HepG2 (cell line): ENCODE data around the gene CPEB4. TPM values are rescaled to one million over a fixed set of nuclear protein-coding genes. Genes with fewer than 3 reads are reported as not detected.

Experiments used
- CBX1 ChIP-seq: IDR thresholded peaks from one replicate; pipeline ENCODE4 v1.6.1; 2016; ENCODE audit warnings: antibody characterized with exemption, low read depth
- EEA1 ChIP-seq: sonication (generic); formaldehyde crosslinking; IDR thresholded peaks from 2 replicates; pipeline ENCODE4 v1.5.1; 2020; ENCODE audit warnings: mild to moderate bottlenecking, missing genetic modification reagents, borderline replicate concordance
- GTF2F1 ChIP-seq: fragments of 150-350 bp; IDR thresholded peaks from 2 replicates; pipeline ENCODE4 v1.6.1; 2014; ENCODE audit warnings: low read length
- HNF1B ChIP-seq: sonication (generic); formaldehyde crosslinking; IDR thresholded peaks from 2 replicates; pipeline ENCODE4 v1.5.1; 2020; ENCODE audit warnings: mild to moderate bottlenecking, moderate library complexity, missing genetic modification reagents
- HNF4A ChIP-seq: sonication (generic); formaldehyde crosslinking; IDR thresholded peaks from 2 replicates; pipeline ENCODE4 v1.4.0; 2020; ENCODE audit warnings: missing genetic modification reagents
- LCORL ChIP-seq, 2 experiments: fragments of 450-650 bp in 1 of 2; sonication (generic) in 1 of 2; formaldehyde crosslinking in 1 of 2; IDR thresholded peaks; 2 replicates each; pipeline versions ENCODE4 v1.5.0 to v1.6.1; 2017 to 2020; ENCODE audit warnings: antibody characterized with exemption in 1 of 2, missing genetic modification reagents in 1 of 2
- MED1 ChIP-seq: sonication (generic); formaldehyde crosslinking; IDR thresholded peaks from 2 replicates; pipeline ENCODE4 v1.4.0; 2020; ENCODE audit warnings: missing genetic modification reagents
- REXO4 ChIP-seq: sonication (generic); formaldehyde crosslinking; IDR thresholded peaks from 2 replicates; pipeline ENCODE4 v1.8.0; 2022; ENCODE audit warnings: missing genetic modification reagents, mild to moderate bottlenecking, borderline replicate concordance
- SOX5 ChIP-seq: IDR thresholded peaks from 2 replicates; pipeline ENCODE4 v1.6.1; 2016; ENCODE audit warnings: borderline replicate concordance
- SOX6 ChIP-seq, 2 experiments: fragments of 450-650 bp in 1 of 2; sonication (generic) in 1 of 2; formaldehyde crosslinking in 1 of 2; IDR thresholded peaks; 2 replicates each; pipeline versions ENCODE4 v1.4.0 to v1.6.1; 2017 to 2020; ENCODE audit warnings: antibody characterized with exemption in 1 of 2, mild to moderate bottlenecking in 1 of 2, missing genetic modification reagents in 1 of 2
- SP5 ChIP-seq: IDR thresholded peaks from 2 replicates; pipeline ENCODE4 v1.6.1; 2016; ENCODE audit warnings: low read depth, borderline replicate concordance
- TFE3 ChIP-seq: IDR thresholded peaks from 2 replicates; pipeline ENCODE4 v1.6.1; 2016
- ZMYM3 ChIP-seq: sonication (generic); formaldehyde crosslinking; IDR thresholded peaks from 2 replicates; pipeline ENCODE4 v1.5.1; 2020; ENCODE audit warnings: mild to moderate bottlenecking, missing genetic modification reagents
- ZNF292 ChIP-seq: sonication (generic); formaldehyde crosslinking; IDR thresholded peaks from 2 replicates; pipeline ENCODE4 v1.8.1; 2022; ENCODE audit warnings: mild to moderate bottlenecking, low read depth, missing genetic modification reagents, borderline replicate concordance
- ZNF431 ChIP-seq: sonication (generic); formaldehyde crosslinking; IDR thresholded peaks from 2 replicates; pipeline ENCODE4 v1.9.0; 2022; ENCODE audit warnings: missing genetic modification reagents, low read depth, mild to moderate bottlenecking, borderline replicate concordance
- ZNF572 ChIP-seq: sonication (generic); formaldehyde crosslinking; IDR thresholded peaks from 2 replicates; pipeline ENCODE4 v1.5.1; 2020; ENCODE audit warnings: mild to moderate bottlenecking, missing genetic modification reagents
- ZNF614 ChIP-seq: IDR thresholded peaks from 2 replicates; pipeline ENCODE4 v1.6.1; 2018; ENCODE audit warnings: missing biosample characterization, missing genetic modification reagents, inconsistent platforms, borderline replicate concordance
- ZNF652 ChIP-seq: IDR thresholded peaks from 2 replicates; pipeline ENCODE4 v1.6.1; 2016; ENCODE audit warnings: low read depth, borderline replicate concordance
- ZNF792 ChIP-seq: IDR thresholded peaks from 2 replicates; pipeline ENCODE4 v1.6.1; 2016
- ZNF879 ChIP-seq: sonication (generic); formaldehyde crosslinking; IDR thresholded peaks from 2 replicates; pipeline ENCODE4 v1.8.1; 2023; ENCODE audit warnings: missing genetic modification reagents
- ZNF891 ChIP-seq: sonication (generic); formaldehyde crosslinking; IDR thresholded peaks from 2 replicates; pipeline ENCODE4 v1.5.0; 2020; ENCODE audit warnings: mild to moderate bottlenecking, missing genetic modification reagents
- polyA plus RNA-seq, 8 experiments: library from polyadenylated mRNA; depleted of rRNA in 3 of 8; stranded (reverse) in 7 of 8; unstranded in 1 of 8; fragments of >200 nt; fragmentation: Illumina TruSeq in 4 of 8; extraction: Trizol in 4 of 8; gene quantifications; 2 replicates each; pipeline versions ENCODE4 v1.2.1 to v1.2.3, GENCODE V29; 2011 to 2016; ENCODE audit warnings: low read depth in 4 of 8, missing spikeins in 1 of 8, mixed read lengths in 1 of 8; ENCODE audit not compliant: insufficient read depth in 1 of 8
- total RNA-seq, 5 experiments: library from RNA; depleted of rRNA; stranded (reverse); fragments of >200 nt; fragmentation: Illumina TruSeq; extraction: Trizol; gene quantifications; 2 replicates each; pipeline ENCODE4 v1.2.3, GENCODE V29; 2016; ENCODE audit warnings: low read depth in 1 of 5
- TF ChIP-seq, protein P1 (sequence below): sonication (generic); formaldehyde crosslinking; IDR thresholded peaks from 2 replicates; pipeline ENCODE4 v1.5.1; 2020; ENCODE audit warnings: mild to moderate bottlenecking, missing genetic modification reagents, moderate library complexity

The CPEB4 gene
- total and polyA plus RNA-seq, 2 of the 13 experiments (the other 11 are each of a cell fraction or from before 2014, with no cell fraction given), result 7.7 to 26.7 TPM

GRCh38 chr5:173864126-173865050, 23.8 kb upstream of the CPEB4 start (continued):
- TF ChIP-seq HNF1B (CRISPR knock-in tag), result peak; percentile 71; the same call in 1 of the 2 replicates
- TF ChIP-seq SOX5, result no peak
- peak; percentile 83; the same call in 1 of the 2 replicates for TF ChIP-seq ZNF292 (CRISPR knock-in tag)
- TF ChIP-seq SP5 (CRISPR knock-in tag), result peak; percentile 83
- TF ChIP-seq ZNF879, result no peak
- no peak for TF ChIP-seq REXO4 (CRISPR knock-in tag)
- no peak for TF ChIP-seq GTF2F1
- TF ChIP-seq ZNF614 (CRISPR knock-in tag), result 0 out of 2 replicates have a peak, but pooled peaks have one; percentile 35
- TF ChIP-seq HNF4A (CRISPR knock-in tag), result 0 out of 2 replicates have a peak, but pooled peaks have one; percentile 17
- TF ChIP-seq ZNF431, result no peak
- TF ChIP-seq MED1, result peak; percentile 28; the same call in 1 of the 2 replicates
- TF ChIP-seq ZMYM3 (CRISPR knock-in tag), result peak; percentile 54; the same call in 1 of the 2 replicates
- TF ChIP-seq SOX6 (IDR thresholded peaks at IDR 0.05), result no peak
- TF ChIP-seq SOX6 (CRISPR knock-in tag; IDR thresholded peaks at IDR 0.05), result 0 out of 2 replicates have a peak, but pooled peaks have one; percentile 10
- TF ChIP-seq ZNF572 (CRISPR knock-in tag), result 0 out of 2 replicates have a peak, but pooled peaks have one; percentile 63
- TF ChIP-seq ZNF792 (CRISPR knock-in tag), result peak; percentile 93
- no peak for TF ChIP-seq CBX1
- TF ChIP-seq TFE3 (CRISPR knock-in tag), result no peak
- TF ChIP-seq ZNF652 (CRISPR knock-in tag), result no peak
- TF ChIP-seq LCORL (IDR thresholded peaks at IDR 0.05), result no peak
- 0 out of 2 replicates have a peak, but pooled peaks have one; percentile 23 for TF ChIP-seq LCORL (CRISPR knock-in tag; IDR thresholded peaks at IDR 0.05)
- no peak for TF ChIP-seq EEA1
- TF ChIP-seq, protein P1, sequence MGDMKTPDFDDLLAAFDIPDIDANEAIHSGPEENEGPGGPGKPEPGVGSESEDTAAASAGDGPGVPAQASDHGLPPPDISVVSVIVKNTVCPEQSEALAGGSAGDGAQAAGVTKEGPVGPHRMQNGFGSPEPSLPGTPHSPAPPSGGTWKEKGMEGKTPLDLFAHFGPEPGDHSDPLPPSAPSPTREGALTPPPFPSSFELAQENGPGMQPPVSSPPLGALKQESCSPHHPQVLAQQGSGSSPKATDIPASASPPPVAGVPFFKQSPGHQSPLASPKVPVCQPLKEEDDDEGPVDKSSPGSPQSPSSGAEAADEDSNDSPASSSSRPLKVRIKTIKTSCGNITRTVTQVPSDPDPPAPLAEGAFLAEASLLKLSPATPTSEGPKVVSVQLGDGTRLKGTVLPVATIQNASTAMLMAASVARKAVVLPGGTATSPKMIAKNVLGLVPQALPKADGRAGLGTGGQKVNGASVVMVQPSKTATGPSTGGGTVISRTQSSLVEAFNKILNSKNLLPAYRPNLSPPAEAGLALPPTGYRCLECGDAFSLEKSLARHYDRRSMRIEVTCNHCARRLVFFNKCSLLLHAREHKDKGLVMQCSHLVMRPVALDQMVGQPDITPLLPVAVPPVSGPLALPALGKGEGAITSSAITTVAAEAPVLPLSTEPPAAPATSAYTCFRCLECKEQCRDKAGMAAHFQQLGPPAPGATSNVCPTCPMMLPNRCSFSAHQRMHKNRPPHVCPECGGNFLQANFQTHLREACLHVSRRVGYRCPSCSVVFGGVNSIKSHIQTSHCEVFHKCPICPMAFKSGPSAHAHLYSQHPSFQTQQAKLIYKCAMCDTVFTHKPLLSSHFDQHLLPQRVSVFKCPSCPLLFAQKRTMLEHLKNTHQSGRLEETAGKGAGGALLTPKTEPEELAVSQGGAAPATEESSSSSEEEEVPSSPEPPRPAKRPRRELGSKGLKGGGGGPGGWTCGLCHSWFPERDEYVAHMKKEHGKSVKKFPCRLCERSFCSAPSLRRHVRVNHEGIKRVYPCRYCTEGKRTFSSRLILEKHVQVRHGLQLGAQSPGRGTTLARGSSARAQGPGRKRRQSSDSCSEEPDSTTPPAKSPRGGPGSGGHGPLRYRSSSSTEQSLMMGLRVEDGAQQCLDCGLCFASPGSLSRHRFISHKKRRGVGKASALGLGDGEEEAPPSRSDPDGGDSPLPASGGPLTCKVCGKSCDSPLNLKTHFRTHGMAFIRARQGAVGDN (CRISPR knock-in tag), result peak; percentile 42
- TF ChIP-seq ZNF891 (CRISPR knock-in tag), result 0 out of 2 replicates have a peak, but pooled peaks have one; percentile 44
